ENCODE results near the gene VMO1.

Gene VMO1

GRCh38 chr17:4753392-4753791 is 32.8 kb downstream of the VMO1 start:
- Histone ChIP-seq H3K79me2 (ENCODE audit: insufficient read depth, low read length) (no peaks in the 10 kb centered on the region), H3K27me3 (ENCODE audit: insufficient read depth, low read length, poor library complexity, severe bottlenecking) (no peaks in the 10 kb centered on the region), H3K9me3 (ENCODE audit: insufficient read depth, low read depth, low read length) (no peaks in the 10 kb centered on the region), H3K4me1 (ENCODE audit: insufficient read depth, low read length, poor library complexity, severe bottlenecking) (no peaks in the 10 kb centered on the region), H2AFZ (ENCODE audit: low read length) (0 out of 2 replicates have a peak overlapping the region, but pooled peaks have one; percentile 33), H3K9ac (ENCODE audit: low read depth, low read length, poor library complexity, severe bottlenecking) (no peak overlapping the region), H4K20me1 (ENCODE audit: insufficient read depth, low read length, poor library complexity, severe bottlenecking) (no peaks in the 10 kb centered on the region), H3K4me3 (ENCODE audit: low read length, poor library complexity, severe bottlenecking) (no peak overlapping the region), H3F3A (ENCODE audit: low read depth) (no peaks in the 10 kb centered on the region), H3K4me2 (ENCODE audit: low read depth, low read length, poor library complexity, severe bottlenecking) (no peak overlapping the region), H3K9me2 (replicated peaks; ENCODE audit: low read depth, low read length) (no peaks in the 10 kb centered on the region), H3K36me3 (ENCODE audit: insufficient read depth, low read length) (no peaks in the 10 kb centered on the region)
- TF ChIP-seq CTCF (conservative IDR thresholded peaks at IDR 0.05; ENCODE audit: low read length) (no peak), EZH2phosphoT487 (IDR thresholded peaks at IDR 0.05; ENCODE audit: borderline replicate concordance) (no peak)

DNA sequence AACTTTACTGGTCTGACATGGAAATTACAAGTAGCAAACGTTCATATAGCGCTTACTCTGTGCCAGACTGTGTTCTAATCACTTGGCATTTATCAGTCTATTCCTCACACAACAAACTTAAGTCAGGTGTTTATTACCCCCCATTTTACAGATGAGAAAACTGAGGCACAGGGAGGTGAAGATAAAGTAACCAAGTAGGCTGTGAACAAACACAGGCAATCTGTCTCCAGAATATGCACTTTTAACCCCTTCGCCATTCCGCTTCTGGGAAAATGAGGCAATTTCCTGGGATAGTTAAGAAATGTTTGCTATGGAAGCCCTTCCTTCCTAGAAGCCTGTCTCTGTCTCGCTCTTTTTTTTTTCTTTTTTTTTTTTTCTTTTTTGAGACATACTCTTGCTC is 34.2 kb downstream of the VMO1 start:
- Histone ChIP-seq H3F3A (ENCODE audit: low read depth) (no peaks in the 10 kb centered on the region), H3K4me2 (ENCODE audit: low read depth, low read length, poor library complexity, severe bottlenecking) (no peak overlapping the region), H3K9ac (ENCODE audit: low read depth, low read length, poor library complexity, severe bottlenecking) (no peak overlapping the region), H3K36me3 (ENCODE audit: insufficient read depth, low read length) (no peaks in the 10 kb centered on the region), H3K4me1 (ENCODE audit: insufficient read depth, low read length, poor library complexity, severe bottlenecking) (peaks cover 4% of the 10 kb centered on the region), H3K27me3 (ENCODE audit: insufficient read depth, low read length, poor library complexity, severe bottlenecking) (no peaks in the 10 kb centered on the region), H3K9me3 (ENCODE audit: insufficient read depth, low read depth, low read length) (no peaks in the 10 kb centered on the region), H4K20me1 (ENCODE audit: insufficient read depth, low read length, poor library complexity, severe bottlenecking) (no peaks in the 10 kb centered on the region), H3K79me2 (ENCODE audit: insufficient read depth, low read length) (no peaks in the 10 kb centered on the region), H2AFZ (ENCODE audit: low read length) (no peak overlapping the region), H3K4me3 (ENCODE audit: low read length, poor library complexity, severe bottlenecking) (no peak overlapping the region), H3K9me2 (replicated peaks; ENCODE audit: low read depth, low read length) (no peaks in the 10 kb centered on the region)
- no peak for TF ChIP-seq CTCF (conservative IDR thresholded peaks at IDR 0.05; ENCODE audit: low read length)
- TF ChIP-seq EZH2phosphoT487 (IDR thresholded peaks at IDR 0.05; ENCODE audit: borderline replicate concordance): no peak

GRCh38 chr17:4750606-4751005 is 35.6 kb downstream of the VMO1 start:
- Histone ChIP-seq H3F3A (ENCODE audit: low read depth) (no peaks in the 10 kb centered on the region), H3K9me2 (replicated peaks; ENCODE audit: low read depth, low read length) (no peaks in the 10 kb centered on the region), H3K4me1 (ENCODE audit: insufficient read depth, low read length, poor library complexity, severe bottlenecking) (peaks cover 4% of the 10 kb centered on the region), H3K36me3 (ENCODE audit: insufficient read depth, low read length) (no peaks in the 10 kb centered on the region), H3K79me2 (ENCODE audit: insufficient read depth, low read length) (no peaks in the 10 kb centered on the region), H3K4me2 (ENCODE audit: low read depth, low read length, poor library complexity, severe bottlenecking) (no peak overlapping the region), H3K4me3 (ENCODE audit: low read length, poor library complexity, severe bottlenecking) (no peak overlapping the region), H4K20me1 (ENCODE audit: insufficient read depth, low read length, poor library complexity, severe bottlenecking) (no peaks in the 10 kb centered on the region), H2AFZ (ENCODE audit: low read length) (no peak overlapping the region), H3K27me3 (ENCODE audit: insufficient read depth, low read length, poor library complexity, severe bottlenecking) (no peaks in the 10 kb centered on the region), H3K9ac (ENCODE audit: low read depth, low read length, poor library complexity, severe bottlenecking) (no peak overlapping the region), H3K9me3 (ENCODE audit: insufficient read depth, low read depth, low read length) (no peaks in the 10 kb centered on the region)
- TF ChIP-seq CTCF (conservative IDR thresholded peaks at IDR 0.05; ENCODE audit: low read length) (no peak), EZH2phosphoT487 (IDR thresholded peaks at IDR 0.05; ENCODE audit: borderline replicate concordance) (no peak)

All from Loucy (cell line).